SU-DHL-6 (cell line): ENCODE measurements around the gene ARHGEF38.

Source experiments
- H2AFZ ChIP-seq: fragments of 200-600 bp; sonication (generic); 2 replicates; pipeline ENCODE4 v1.6.1; 2014; ENCODE audit warnings: low read depth, mild to moderate bottlenecking, moderate library complexity, mixed read lengths, antibody characterized with exemption, low read length; ENCODE audit not compliant: severe bottlenecking
- H3F3A ChIP-seq: fragments of 200-600 bp; shearing (Covaris generic); 2 replicates; pipeline ENCODE4 v1.6.0; 2016; ENCODE audit warnings: antibody characterized with exemption, mild to moderate bottlenecking; ENCODE audit not compliant: insufficient read depth
- H3K27ac ChIP-seq: fragments of 200-600 bp; sonication (generic); 2 replicates; pipeline ENCODE4 v1.5.1; 2016; ENCODE audit warnings: low read depth, mild to moderate bottlenecking, low read length, moderate library complexity, mixed read lengths
- H3K27me3 ChIP-seq: fragments of 200-600 bp; sonication (generic), shearing (Covaris generic); 2 replicates; pipeline ENCODE4 v1.6.0; 2014; ENCODE audit warnings: mild to moderate bottlenecking, low read length
- H3K36me3 ChIP-seq: fragments of 200-600 bp; sonication (generic); 2 replicates; pipeline ENCODE4 v1.6.1; 2014; ENCODE audit warnings: mild to moderate bottlenecking, low read length, mixed read lengths
- H3K4me2 ChIP-seq: fragments of 300-600, 200-600 bp; shearing (Covaris generic), sonication (generic); 2 replicates; pipeline ENCODE4 v1.6.0; 2014; ENCODE audit warnings: low read length, low read depth, mild to moderate bottlenecking; ENCODE audit not compliant: poor library complexity, severe bottlenecking
- H3K4me3 ChIP-seq: fragments of 200-600 bp; sonication (generic); 2 replicates; pipeline ENCODE4 v1.5.1; 2014; ENCODE audit warnings: antibody characterized with exemption, low read length, mild to moderate bottlenecking, mixed read lengths; ENCODE audit not compliant: insufficient read depth, poor library complexity, severe bottlenecking
- H3K79me2 ChIP-seq: fragments of 200-600 bp; sonication (generic); 2 replicates; pipeline ENCODE4 v1.6.1; 2014; ENCODE audit warnings: mild to moderate bottlenecking, low read length, moderate library complexity; ENCODE audit not compliant: insufficient read depth
- H3K9ac ChIP-seq: fragments of 200-600 bp; sonication (generic); 2 replicates; pipeline ENCODE4 v1.7.0; 2014; ENCODE audit warnings: mild to moderate bottlenecking, low read length
- H3K9me2 ChIP-seq: fragments of 200-600 bp; sonication (generic); replicated peaks from 2 replicates; pipeline ENCODE4 v1.6.1; 2014; ENCODE audit warnings: low read length; ENCODE audit not compliant: insufficient read depth
- H3K9me3 ChIP-seq: fragments of 200-600 bp; sonication (generic); 2 replicates; pipeline ENCODE4 v1.6.1; 2014; ENCODE audit warnings: low read length, mixed read lengths; ENCODE audit not compliant: insufficient read depth
- H4K20me1 ChIP-seq: fragments of 200-600 bp; sonication (generic); 2 replicates; pipeline ENCODE4 v1.6.1; 2014; ENCODE audit warnings: low read depth, mild to moderate bottlenecking, antibody characterized with exemption, low read length, moderate library complexity, mixed read lengths
- EZH2phosphoT487 ChIP-seq: fragments of 200-600 bp; sonication (generic), shearing (Covaris generic); conservative IDR thresholded peaks from 2 replicates; pipeline ENCODE4 v1.6.1; 2018; ENCODE audit warnings: mild to moderate bottlenecking, antibody characterized with exemption, low read length, moderate library complexity, mixed read lengths
- TF ChIP-seq, protein P1 (sequence below): fragments of 200-600 bp; sonication (generic); IDR thresholded peaks from one replicate; pipeline ENCODE4 v1.5.1; 2017; ENCODE audit warnings: antibody characterized with exemption, mild to moderate bottlenecking, low read length, moderate library complexity; ENCODE audit not compliant: insufficient read depth, poor library complexity, severe bottlenecking

ARHGEF38 gene

DNA sequence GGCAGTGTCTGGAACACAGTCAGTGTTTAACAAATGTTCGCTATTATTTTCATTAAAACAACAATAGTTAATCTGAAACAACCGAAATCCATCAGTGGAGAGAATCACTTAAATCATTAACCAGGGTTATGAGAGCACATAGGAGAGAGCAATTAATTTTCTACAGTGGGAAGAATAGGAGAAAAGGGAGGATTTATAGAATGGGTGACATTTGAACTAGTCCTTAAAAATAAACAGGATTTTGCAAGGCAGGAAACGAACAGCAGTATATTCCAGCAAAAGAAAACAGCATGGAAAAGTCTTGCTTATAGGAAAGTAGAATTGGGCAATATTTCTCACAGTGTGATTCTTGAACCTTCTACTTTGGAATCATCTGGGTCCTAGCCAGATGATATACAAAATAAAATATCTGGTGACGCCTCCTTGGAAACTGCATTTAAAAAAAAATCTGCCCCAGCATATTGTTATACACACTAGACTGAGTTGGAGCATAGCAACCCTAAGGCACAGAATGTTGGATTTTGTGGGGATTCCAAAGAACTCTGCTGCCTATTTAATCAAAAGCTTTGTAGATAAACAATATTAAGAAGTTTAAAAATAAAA is 100.0 kb downstream of the ARHGEF38 start:
- H3K27me3 ChIP-seq: no peaks in the 10 kb centered on the region
- no peaks in the 10 kb centered on the region for H4K20me1 ChIP-seq
- no peaks in the 10 kb centered on the region for H3K36me3 ChIP-seq
- H2AFZ ChIP-seq: no peak overlapping the region
- no peaks in the 10 kb centered on the region for H3F3A ChIP-seq
- no peak for TF ChIP-seq EZH2phosphoT487
- TF ChIP-seq, protein P1, sequence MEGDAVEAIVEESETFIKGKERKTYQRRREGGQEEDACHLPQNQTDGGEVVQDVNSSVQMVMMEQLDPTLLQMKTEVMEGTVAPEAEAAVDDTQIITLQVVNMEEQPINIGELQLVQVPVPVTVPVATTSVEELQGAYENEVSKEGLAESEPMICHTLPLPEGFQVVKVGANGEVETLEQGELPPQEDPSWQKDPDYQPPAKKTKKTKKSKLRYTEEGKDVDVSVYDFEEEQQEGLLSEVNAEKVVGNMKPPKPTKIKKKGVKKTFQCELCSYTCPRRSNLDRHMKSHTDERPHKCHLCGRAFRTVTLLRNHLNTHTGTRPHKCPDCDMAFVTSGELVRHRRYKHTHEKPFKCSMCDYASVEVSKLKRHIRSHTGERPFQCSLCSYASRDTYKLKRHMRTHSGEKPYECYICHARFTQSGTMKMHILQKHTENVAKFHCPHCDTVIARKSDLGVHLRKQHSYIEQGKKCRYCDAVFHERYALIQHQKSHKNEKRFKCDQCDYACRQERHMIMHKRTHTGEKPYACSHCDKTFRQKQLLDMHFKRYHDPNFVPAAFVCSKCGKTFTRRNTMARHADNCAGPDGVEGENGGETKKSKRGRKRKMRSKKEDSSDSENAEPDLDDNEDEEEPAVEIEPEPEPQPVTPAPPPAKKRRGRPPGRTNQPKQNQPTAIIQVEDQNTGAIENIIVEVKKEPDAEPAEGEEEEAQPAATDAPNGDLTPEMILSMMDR: no peak
- no peaks in the 10 kb centered on the region for H3K9me2 ChIP-seq
- no peak overlapping the region for H3K9ac ChIP-seq
- no peaks in the 10 kb centered on the region for H3K9me3 ChIP-seq
- H3K4me2 ChIP-seq: no peak overlapping the region
- H3K27ac ChIP-seq: no peak overlapping the region
- no peak overlapping the region for H3K4me3 ChIP-seq
- H3K79me2 ChIP-seq: no peaks in the 10 kb centered on the region

DNA sequence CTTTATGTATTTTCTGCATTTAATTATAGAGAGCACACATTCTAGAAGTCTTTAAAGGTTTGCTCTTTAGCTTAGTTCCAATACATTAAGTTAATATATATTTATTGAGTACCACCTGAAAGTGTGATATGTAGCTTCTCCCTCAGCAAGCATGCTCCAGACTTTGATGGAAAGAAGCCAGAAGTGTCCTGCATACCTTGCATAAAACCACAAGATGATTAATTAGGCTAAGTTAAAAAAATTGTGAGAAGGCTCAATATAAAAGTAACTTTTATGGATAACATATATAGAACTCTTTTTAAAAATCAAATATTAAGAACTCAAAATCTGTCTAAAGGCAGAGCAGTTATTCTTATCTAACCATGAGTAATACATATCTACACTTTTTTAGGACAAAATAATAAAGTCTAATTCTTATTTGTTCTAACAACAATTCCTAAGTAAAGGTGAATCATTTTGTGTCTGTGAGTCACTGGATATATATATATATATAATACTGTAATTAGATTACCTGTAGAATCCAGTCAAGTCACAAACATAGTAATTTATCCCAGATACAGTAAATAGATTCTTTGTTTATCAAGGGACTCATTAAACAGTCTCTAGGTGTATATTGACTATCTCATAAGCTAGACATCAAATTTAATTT is 104.8 kb downstream of the ARHGEF38 start:
- no peaks in the 10 kb centered on the region for H4K20me1 ChIP-seq
- H3K27ac ChIP-seq: no peak overlapping the region

DNA sequence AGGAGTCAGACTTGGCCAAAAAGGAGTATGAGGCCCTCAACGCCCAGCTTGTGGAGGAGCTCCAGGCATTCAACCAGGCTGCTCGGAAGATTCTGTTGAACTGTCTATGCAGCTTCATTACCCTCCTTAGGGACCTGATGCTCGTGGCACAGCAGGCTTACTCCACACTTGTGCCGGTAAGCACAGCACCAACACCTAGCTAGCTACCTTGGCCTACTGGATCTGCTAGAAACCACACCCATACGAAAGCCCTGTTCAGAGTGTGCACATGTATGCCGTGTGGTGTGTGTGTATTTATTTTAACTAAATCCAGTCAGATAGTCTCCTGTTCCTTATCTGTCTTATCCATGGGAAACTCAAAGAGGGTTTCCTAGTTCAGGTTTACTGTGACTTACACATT is 106.8 kb downstream of the ARHGEF38 start:
- Histone ChIP-seq H3K9ac (no peak overlapping the region), H3K9me3 (no peaks in the 10 kb centered on the region), H3K4me2 (no peak overlapping the region), H3F3A (no peaks in the 10 kb centered on the region), H3K79me2 (no peaks in the 10 kb centered on the region), H2AFZ (no peak overlapping the region), H3K27ac (no peak overlapping the region), H3K27me3 (no peaks in the 10 kb centered on the region), H3K4me3 (no peak overlapping the region), H4K20me1 (no peaks in the 10 kb centered on the region), H3K36me3 (no peaks in the 10 kb centered on the region), H3K9me2 (no peaks in the 10 kb centered on the region)
- no peak for TF ChIP-seq EZH2phosphoT487
- TF ChIP-seq, protein P1: no peak

More for the DNA sequence above, 104.8 kb downstream of the ARHGEF38 start:
- Histone ChIP-seq H3K4me3 (no peak overlapping the region), H3K27me3 (no peaks in the 10 kb centered on the region), H3K9me2 (no peaks in the 10 kb centered on the region), H3K36me3 (no peaks in the 10 kb centered on the region), H2AFZ (no peak overlapping the region), H3K79me2 (no peaks in the 10 kb centered on the region), H3K4me2 (no peak overlapping the region), H3K9ac (no peak overlapping the region), H3K9me3 (no peaks in the 10 kb centered on the region), H3F3A (no peaks in the 10 kb centered on the region)
- TF ChIP-seq EZH2phosphoT487: no peak
- TF ChIP-seq, protein P1: no peak
